ENCODE data around the gene SLC6A5.

The SLC6A5 gene

DNA sequence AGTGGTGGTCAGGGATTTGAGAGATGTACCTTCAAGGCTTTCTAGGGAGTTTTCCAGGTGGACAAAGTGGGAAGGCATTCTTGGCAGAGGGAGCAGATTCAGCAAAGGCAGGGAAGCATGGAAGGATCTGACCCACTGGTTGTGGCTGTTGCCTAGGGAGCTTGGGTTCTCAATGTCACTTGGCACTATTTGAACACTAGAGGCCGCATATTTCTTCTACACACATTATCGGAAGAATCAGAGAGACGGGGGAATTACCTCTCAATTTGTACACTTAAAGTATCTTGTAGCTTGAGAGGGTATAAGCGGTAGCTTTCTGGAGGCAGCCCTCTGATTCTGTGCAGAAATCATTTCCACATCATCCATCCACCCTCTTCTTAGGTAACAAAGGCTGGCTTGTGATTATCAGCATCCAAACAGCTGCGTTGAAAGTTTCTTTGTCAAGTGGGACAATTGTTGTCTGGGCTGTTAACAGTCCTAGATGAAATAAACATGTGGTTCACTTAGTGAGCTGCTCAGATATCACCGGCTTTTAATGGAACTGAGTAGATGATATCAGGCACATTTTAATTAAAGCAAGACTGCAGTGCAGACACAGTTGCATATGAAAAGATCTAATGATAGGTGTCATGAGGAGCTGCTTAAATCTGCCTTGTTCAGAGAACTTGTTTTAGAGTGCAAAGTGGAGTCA lies 72.6 kb downstream of the SLC6A5 start:
- no peak for DNase-seq

DNA sequence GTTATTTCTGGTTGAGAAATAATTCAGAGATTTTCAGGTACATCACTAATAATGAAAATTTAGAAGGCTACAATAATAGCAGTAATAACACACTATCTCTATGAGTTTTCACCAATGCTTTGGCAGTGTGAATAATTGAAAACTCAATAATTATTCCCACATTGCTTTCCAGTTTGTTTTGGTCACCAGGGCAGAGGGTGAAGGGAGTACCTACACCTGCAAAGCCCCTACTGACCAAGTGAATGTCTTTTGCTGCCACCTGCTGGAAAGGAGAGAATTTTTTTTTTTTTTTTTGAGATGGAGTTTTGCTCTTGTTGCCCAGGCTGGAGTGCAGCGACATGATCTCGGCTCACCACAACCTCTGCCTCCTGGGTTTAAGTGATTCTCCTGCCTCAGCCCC lies 73.2 kb downstream of the SLC6A5 start:
- no peak for DNase-seq

DNA sequence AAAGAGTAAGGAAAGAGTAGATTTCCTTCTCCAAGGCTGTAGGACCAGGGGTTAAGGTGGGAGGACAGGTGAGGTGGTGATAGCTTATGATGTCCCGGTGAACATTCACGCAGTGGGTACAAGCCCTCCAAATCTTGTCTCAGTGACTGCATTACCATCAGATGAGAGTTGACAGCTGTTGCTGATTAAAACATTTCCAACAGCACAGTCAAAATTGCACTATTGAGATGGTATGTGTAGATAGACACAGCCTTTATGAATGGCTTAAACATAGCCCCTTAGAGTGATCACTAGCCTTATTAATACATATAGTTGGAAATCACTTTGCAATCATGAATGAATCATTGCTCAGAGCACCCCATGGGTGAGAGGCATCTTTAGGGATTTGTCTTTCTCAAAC lies 77.2 kb downstream of the SLC6A5 start:
- DNase-seq: no peak

DNA sequence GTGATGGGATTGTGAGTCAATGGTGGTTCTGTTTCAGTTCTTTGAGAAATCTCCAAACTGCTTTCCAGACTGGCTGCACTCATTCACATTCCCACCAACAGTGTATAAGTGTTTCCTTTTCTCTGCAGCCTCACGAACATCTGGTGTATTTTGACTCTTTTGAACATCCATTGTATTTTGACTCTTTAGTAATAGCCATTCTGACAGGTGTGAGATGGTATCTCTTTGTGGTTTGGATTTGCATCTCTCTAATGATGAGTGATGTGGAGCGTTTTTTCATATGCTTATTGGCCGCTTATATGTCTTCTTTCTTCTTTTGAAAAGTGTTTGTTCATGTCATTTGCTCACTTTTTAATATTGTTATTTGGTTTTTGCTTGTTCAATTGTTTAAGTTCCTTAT lies 89.4 kb downstream of the SLC6A5 start:
- no peak for DNase-seq

DNA sequence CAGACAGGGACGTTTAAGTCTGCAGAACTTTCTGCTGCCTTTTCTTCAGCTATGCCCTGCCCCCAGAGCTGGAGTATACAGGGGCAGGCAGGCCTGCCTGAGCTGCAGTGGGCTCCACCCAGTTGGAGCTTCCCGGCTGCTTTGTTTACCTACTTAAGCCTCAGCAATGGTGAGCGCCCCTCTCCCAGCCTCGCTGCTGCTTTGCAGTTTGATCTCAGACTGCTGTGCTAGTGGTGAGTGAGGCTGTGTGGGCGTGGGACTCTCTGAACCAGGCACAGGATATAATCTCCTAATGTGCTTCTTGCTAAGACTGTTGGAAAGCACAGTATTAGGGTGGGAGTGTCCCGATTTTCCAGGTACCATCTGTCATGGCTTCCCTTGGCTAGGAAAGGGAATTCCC lies 108.5 kb downstream of the SLC6A5 start:
- DNase-seq: no peak
